NCI-H526 treated with DMSO at 0.1 percent for 48 hours (cell line): ENCODE data around the gene SRSF4.
A peak's percentile ranks its signal among the peaks of the same experiment; 100 is the strongest.
"Not testable (repeated sequence)": the region's sequence is repeated elsewhere in the genome, so short reads cannot be mapped to it uniquely, and the experiment has no call there.

Source experiments
- DNase-seq: peaks from one replicate; lab custom pipeline; 2025; lab: John Stamatoyannopoulos, UW

The SRSF4 gene

GRCh38 chr1:29181413-29182225 is at the start of gene SRSF4:
SRSF4 (minus strand) TSS chr1:29181900; CDS start chr1:29181752, 148 bp downstream.
- DNase-seq: peak; percentile 96

GRCh38 chr1:29230553-29231378 is 49.1 kb upstream of the SRSF4 start, which contains the start of gene MECR:
MECR (minus strand) TSS chr1:29230934; CDS start chr1:29230906, 28 bp downstream.
- peak; percentile 83 for DNase-seq

GRCh38 chr1:29230204-29230552 is 48.5 kb upstream of the SRSF4 start:
- no peak for DNase-seq

GRCh38 chr1:29227511-29227910 is 45.8 kb upstream of the SRSF4 start:
- no peak for DNase-seq

- DNase-seq: no peak
These were observed 43.7 kb upstream of the SRSF4 start for GRCh38 chr1:29225361-29225760.

GRCh38 chr1:29224356-29224837 is 42.7 kb upstream of the SRSF4 start:
- DNase-seq: no peak

- no peak for DNase-seq
These were observed 41.8 kb upstream of the SRSF4 start for GRCh38 chr1:29223521-29223920.

- no peak for DNase-seq
These were observed 41.0 kb upstream of the SRSF4 start for GRCh38 chr1:29222686-29223085.

- not testable (repeated sequence) for DNase-seq
These were observed 40.6 kb upstream of the SRSF4 start for GRCh38 chr1:29222260-29222659.

GRCh38 chr1:29221296-29221695 is 39.6 kb upstream of the SRSF4 start:
- no peak for DNase-seq

- no peak for DNase-seq
These were observed 36.5 kb upstream of the SRSF4 start for GRCh38 chr1:29218223-29218622.

- DNase-seq: no peak
These were observed 35.9 kb upstream of the SRSF4 start for GRCh38 chr1:29217633-29218032.

GRCh38 chr1:29213055-29213454 is 31.4 kb upstream of the SRSF4 start:
- DNase-seq: no peak

GRCh38 chr1:29211086-29212030 is 29.7 kb upstream of the SRSF4 start:
- DNase-seq: peak; percentile 12

GRCh38 chr1:29210278-29211085 is 28.8 kb upstream of the SRSF4 start:
- DNase-seq: no peak

- no peak for DNase-seq
These were observed 27.5 kb upstream of the SRSF4 start for GRCh38 chr1:29209173-29209572.

GRCh38 chr1:29208442-29208841 is 26.7 kb upstream of the SRSF4 start:
- no peak for DNase-seq

GRCh38 chr1:29202584-29203340 is 21.1 kb upstream of the SRSF4 start:
- peak; percentile 7 for DNase-seq

GRCh38 chr1:29202053-29202452 is 20.4 kb upstream of the SRSF4 start:
- no peak for DNase-seq

- DNase-seq: no peak
These were observed 19.9 kb upstream of the SRSF4 start for GRCh38 chr1:29201595-29202051.
